Activated T-cell treated with anti-CD3 and anti-CD28 coated beads for 4 hours (primary cell): ENCODE data around the gene NAB2.

ENCODE experiments used
- DNase-seq: peaks from one replicate; pipeline ENCODE4 v3.0.0-alpha.2; 2020

Gene NAB2

GRCh38 chr12:57138526-57139272 is 49.8 kb downstream of the NAB2 start:
- DNase-seq, result no peak

- no peak for DNase-seq
Observed at GRCh38 chr12:57139796-57140649, 51.1 kb downstream of the NAB2 start.

- no peak for DNase-seq
Observed at GRCh38 chr12:57141249-57141648, 52.3 kb downstream of the NAB2 start.

GRCh38 chr12:57142121-57142520 is 53.2 kb downstream of the NAB2 start:
- no peak for DNase-seq

- no peak for DNase-seq
Observed at GRCh38 chr12:57142727-57143126, 53.8 kb downstream of the NAB2 start.

- no peak for DNase-seq
Observed at GRCh38 chr12:57143454-57143853, 54.5 kb downstream of the NAB2 start.
